ENCODE data around the gene C9orf72. TPM values are rescaled to one million over a fixed set of nuclear protein-coding genes. Genes with fewer than 3 reads are reported as not detected.

Gene C9orf72
- polyA plus RNA-seq, 1 donor (not counting 4 experiments of a cell fraction or from before 2014, with no cell fraction given) = 7.7 TPM

DNA sequence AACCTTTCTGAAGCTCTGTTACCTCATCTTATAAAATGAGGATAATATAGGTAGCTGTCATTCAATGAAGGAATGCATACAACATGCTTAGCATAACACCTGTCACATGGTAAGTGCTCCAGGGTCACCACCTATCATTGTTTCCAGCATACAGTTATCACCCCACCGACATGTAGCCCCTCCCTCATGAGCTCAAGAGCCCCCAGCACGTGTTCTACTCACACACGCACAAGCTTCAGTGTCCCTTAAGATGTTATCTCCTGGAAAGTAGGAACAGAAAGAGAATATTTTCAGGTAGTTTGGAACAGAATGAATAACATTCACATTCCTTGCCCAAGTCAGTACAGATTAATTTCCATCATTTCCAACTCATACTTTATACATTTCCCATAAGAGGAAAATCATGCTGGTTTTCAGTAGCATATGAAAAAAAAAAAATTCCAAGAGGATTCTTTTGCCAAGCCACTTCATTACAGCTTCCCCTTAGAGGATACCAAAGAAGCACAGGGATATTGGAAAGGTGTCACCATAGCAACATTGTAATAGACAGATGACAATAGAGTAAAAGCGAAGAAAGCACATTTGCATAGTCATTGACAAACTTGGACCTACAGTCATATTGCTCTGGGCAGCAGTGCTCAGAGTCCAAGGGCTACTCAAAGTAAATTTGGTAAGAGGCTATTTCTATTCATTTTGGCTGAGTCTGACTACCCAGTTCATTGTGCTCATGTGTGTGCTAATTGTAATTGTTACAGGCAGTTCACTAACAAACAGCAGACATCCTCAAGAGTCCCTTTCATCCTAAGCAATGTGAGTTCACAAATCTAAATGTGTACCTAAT, 42.1 kb downstream of the C9orf72 start:
- TF ChIP-seq, protein P1, sequence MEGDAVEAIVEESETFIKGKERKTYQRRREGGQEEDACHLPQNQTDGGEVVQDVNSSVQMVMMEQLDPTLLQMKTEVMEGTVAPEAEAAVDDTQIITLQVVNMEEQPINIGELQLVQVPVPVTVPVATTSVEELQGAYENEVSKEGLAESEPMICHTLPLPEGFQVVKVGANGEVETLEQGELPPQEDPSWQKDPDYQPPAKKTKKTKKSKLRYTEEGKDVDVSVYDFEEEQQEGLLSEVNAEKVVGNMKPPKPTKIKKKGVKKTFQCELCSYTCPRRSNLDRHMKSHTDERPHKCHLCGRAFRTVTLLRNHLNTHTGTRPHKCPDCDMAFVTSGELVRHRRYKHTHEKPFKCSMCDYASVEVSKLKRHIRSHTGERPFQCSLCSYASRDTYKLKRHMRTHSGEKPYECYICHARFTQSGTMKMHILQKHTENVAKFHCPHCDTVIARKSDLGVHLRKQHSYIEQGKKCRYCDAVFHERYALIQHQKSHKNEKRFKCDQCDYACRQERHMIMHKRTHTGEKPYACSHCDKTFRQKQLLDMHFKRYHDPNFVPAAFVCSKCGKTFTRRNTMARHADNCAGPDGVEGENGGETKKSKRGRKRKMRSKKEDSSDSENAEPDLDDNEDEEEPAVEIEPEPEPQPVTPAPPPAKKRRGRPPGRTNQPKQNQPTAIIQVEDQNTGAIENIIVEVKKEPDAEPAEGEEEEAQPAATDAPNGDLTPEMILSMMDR (optimal IDR thresholded peaks at IDR 0.05 in 1 of 3, IDR thresholded peaks at IDR 0.05 in 1 of 3, conservative IDR thresholded peaks at IDR 0.05 in 1 of 3; ENCODE audit: extremely low read depth in 1 of 3, insufficient read depth in 2 of 3, low read length in 3 of 3) = no peak
- TF ChIP-seq EZH2 (IDR thresholded peaks at IDR 0.05; ENCODE audit: low read length) = no peak
- no peaks in the 10 kb centered on the region for H3K9me1 ChIP-seq (ENCODE audit: control insufficient read depth, extremely low read depth, insufficient read depth, low read length)
- H3K79me2 ChIP-seq (ENCODE audit: control insufficient read depth, insufficient read depth, low read length) = peaks cover 33% of the 10 kb centered on the region
- H3K9me3 ChIP-seq (ENCODE audit: control insufficient read depth, low read depth, low read length) = no peaks in the 10 kb centered on the region
- H3K27ac ChIP-seq (ENCODE audit: control insufficient read depth, insufficient read depth, low read length) = no peak overlapping the region
- no peak overlapping the region for H2AFZ ChIP-seq (ENCODE audit: control insufficient read depth, low read length)
- no peak overlapping the region for H3K9ac ChIP-seq (ENCODE audit: control insufficient read depth, extremely low read depth, insufficient read depth, low read length)
- no peaks in the 10 kb centered on the region for H3K36me3 ChIP-seq (ENCODE audit: control insufficient read depth in 2 of 2, extremely low read depth in 1 of 2, insufficient read depth in 2 of 2, low read length in 2 of 2)
- peak overlapping the region in 1 of 3 experiments; percentile 85 for H3K4me3 ChIP-seq (ENCODE audit: control insufficient read depth in 2 of 3, extremely low read depth in 1 of 3, insufficient read depth in 2 of 3, low read depth in 1 of 3, low read length in 3 of 3)
- H3K4me1 ChIP-seq (ENCODE audit: control insufficient read depth, extremely low read depth, insufficient read depth, low read length) = peaks cover 36% of the 10 kb centered on the region
- DNase-seq (ENCODE audit: low read depth, low spot score) (no peak), FAIRE-seq (peak; percentile 60)
- H4K20me1 ChIP-seq (ENCODE audit: control insufficient read depth, extremely low read depth, insufficient read depth, low read length) = no peaks in the 10 kb centered on the region
- H3K4me2 ChIP-seq (ENCODE audit: control insufficient read depth, extremely low read depth, insufficient read depth, low read depth, low read length) = peak overlapping the region; percentile 93
- H3K27me3 ChIP-seq (ENCODE audit: control insufficient read depth, extremely low read depth, insufficient read depth, low read length) = no peaks in the 10 kb centered on the region
- dilution Hi-C loops (cut with MboI; ENCODE audit: extremely low pct_ligation_motif_present, low sequenced_read_pairs) = loop anchor here (25.0 kb wide), 1 partner anchor 194 kb away; no protein-coding TSS in a partner anchor

DNA sequence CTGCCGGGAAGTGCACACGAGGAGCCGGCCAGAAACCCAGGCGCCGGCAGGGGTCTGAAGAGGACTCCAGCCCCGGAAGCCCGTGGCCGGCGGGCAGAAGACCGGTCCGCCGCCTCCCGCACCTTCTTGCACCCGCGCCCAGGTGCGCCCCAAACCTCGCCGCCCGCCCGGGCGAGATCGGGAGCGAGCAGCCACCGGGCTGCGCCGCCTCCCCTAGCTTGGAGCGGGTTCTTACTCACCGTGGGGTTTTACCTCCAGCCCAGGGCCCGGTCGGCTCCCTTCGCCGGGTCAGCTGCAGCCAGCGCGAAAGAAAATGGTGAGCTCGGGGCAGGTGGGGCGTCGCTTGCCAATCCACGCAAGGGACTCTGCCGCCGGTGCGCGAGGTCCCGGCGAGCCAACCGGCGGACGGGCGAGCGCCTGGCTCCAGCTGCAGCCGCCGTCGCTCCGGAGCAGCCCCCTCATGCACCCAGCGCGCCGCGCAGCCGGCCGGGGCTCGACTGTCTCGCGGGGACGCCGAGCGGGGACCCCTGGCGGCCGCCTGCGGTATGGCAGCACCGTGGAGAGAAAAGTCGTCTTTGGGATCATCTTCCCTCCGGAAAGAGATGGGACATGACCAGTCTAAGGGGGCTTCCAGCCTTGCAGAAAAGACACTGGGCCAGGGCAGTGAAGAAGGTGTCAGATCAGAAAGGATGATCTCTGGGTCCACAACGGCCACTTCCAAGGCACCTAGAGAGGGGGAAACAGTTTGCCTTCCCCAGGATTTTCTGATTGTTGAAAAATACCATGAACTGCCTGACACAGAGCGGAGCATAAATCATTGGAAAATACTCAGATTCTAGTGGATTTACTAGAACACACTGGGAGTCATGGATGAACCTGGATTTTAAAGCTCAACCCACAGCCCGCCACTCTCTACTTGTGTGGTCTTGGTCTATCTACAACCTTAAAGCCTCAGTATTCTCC, 43.7 kb downstream of the C9orf72 start, which contains the start of gene MOB3B:
TSS of gene MOB3B (minus strand) at position 499 of the 963 bp plus-strand sequence. CDS start 74,264 bp downstream, outside the sequence.
- Histone ChIP-seq H3K4me1 (ENCODE audit: control insufficient read depth, extremely low read depth, insufficient read depth, low read length) (peaks cover 51% of the 10 kb centered on the region), H3K9me3 (ENCODE audit: control insufficient read depth, low read depth, low read length) (no peaks in the 10 kb centered on the region), H3K36me3 (ENCODE audit: control insufficient read depth in 2 of 2, extremely low read depth in 1 of 2, insufficient read depth in 2 of 2, low read length in 2 of 2) (no peaks in the 10 kb centered on the region), H3K79me2 (ENCODE audit: control insufficient read depth, insufficient read depth, low read length) (peaks cover 48% of the 10 kb centered on the region), H3K4me2 (ENCODE audit: control insufficient read depth, extremely low read depth, insufficient read depth, low read depth, low read length) (peak within 1 kb of the TSS; percentile 93), H4K20me1 (ENCODE audit: control insufficient read depth, extremely low read depth, insufficient read depth, low read length) (no peaks in the 10 kb centered on the region), H3K9me1 (ENCODE audit: control insufficient read depth, extremely low read depth, insufficient read depth, low read length) (no peaks in the 10 kb centered on the region), H3K27ac (ENCODE audit: control insufficient read depth, insufficient read depth, low read length) (peak within 1 kb of the TSS; percentile 97), H2AFZ (ENCODE audit: control insufficient read depth, low read length) (peak within 1 kb of the TSS; percentile 20), H3K4me3 (ENCODE audit: control insufficient read depth in 2 of 3, extremely low read depth in 1 of 3, insufficient read depth in 2 of 3, low read depth in 1 of 3, low read length in 3 of 3) (peak within 1 kb of the TSS; percentile 65 to 85 (median 85)), H3K27me3 (ENCODE audit: control insufficient read depth, extremely low read depth, insufficient read depth, low read length) (no peaks in the 10 kb centered on the region), H3K9ac (ENCODE audit: control insufficient read depth, extremely low read depth, insufficient read depth, low read length) (peak within 1 kb of the TSS; percentile 95)
- FAIRE-seq (no peak), DNase-seq (ENCODE audit: low read depth, low spot score) (no peak)
- TF ChIP-seq, protein P1 (optimal IDR thresholded peaks at IDR 0.05 in 1 of 3, IDR thresholded peaks at IDR 0.05 in 1 of 3, conservative IDR thresholded peaks at IDR 0.05 in 1 of 3; ENCODE audit: extremely low read depth in 1 of 3, insufficient read depth in 2 of 3, low read length in 3 of 3) = peak; percentile 73 to 82 (median 82)
- no peak for TF ChIP-seq EZH2 (IDR thresholded peaks at IDR 0.05; ENCODE audit: low read length)
- dilution Hi-C loops (cut with MboI; ENCODE audit: extremely low pct_ligation_motif_present, low sequenced_read_pairs) = loop anchor here (25.0 kb wide), 1 partner anchor 192 kb away; no protein-coding TSS in a partner anchor
